Neural cell (in vitro differentiated cells): Measurements from ENCODE around the gene HEXD. TPM values are rescaled to one million over a fixed set of nuclear protein-coding genes. Genes with fewer than 3 reads are reported as not detected.

Source experiments
- H2AFZ ChIP-seq: fragments of 200-600, 300-800 bp; sonication (generic), shearing (Covaris generic); 2 replicates; pipeline ENCODE4 v1.6.0; 2014; ENCODE audit warnings: low read depth, mild to moderate bottlenecking, antibody characterized with exemption, low read length, moderate library complexity
- H3F3A ChIP-seq: fragments of 200-600 bp; shearing (Covaris generic); 2 replicates; pipeline ENCODE4 v1.6.1; 2016; ENCODE audit warnings: mild to moderate bottlenecking, moderate library complexity, mixed read lengths, antibody characterized with exemption, low read length; ENCODE audit not compliant: insufficient read depth, poor library complexity, severe bottlenecking
- H3K27ac ChIP-seq: fragments of 200-600, 300-800 bp; sonication (generic), shearing (Covaris generic); 2 replicates; pipeline ENCODE4 v1.5.1; 2014; ENCODE audit warnings: mild to moderate bottlenecking, low read length, moderate library complexity
- H3K27me3 ChIP-seq: fragments of 300-800, 200-600 bp; sonication (generic), shearing (Covaris generic); 2 replicates; pipeline ENCODE4 v1.6.0; 2014; ENCODE audit warnings: mild to moderate bottlenecking, low read depth, low read length, moderate library complexity; ENCODE audit not compliant: insufficient read depth
- H3K36me3 ChIP-seq: fragments of 300-800, 200-600 bp; sonication (generic), shearing (Covaris generic); 2 replicates; pipeline ENCODE4 v1.5.1; 2014; ENCODE audit warnings: mild to moderate bottlenecking, antibody characterized with exemption, low read length, moderate library complexity; ENCODE audit not compliant: insufficient read depth
- H3K4me2 ChIP-seq: fragments of 300-800, 200-600 bp; sonication (generic), shearing (Covaris generic); 2 replicates; pipeline ENCODE4 v1.6.0; 2014; ENCODE audit warnings: mild to moderate bottlenecking, low read length
- H3K4me3 ChIP-seq: fragments of 300-800, 200-600 bp; sonication (generic), shearing (Covaris generic); 2 replicates; pipeline ENCODE4 v1.5.1; 2014; ENCODE audit warnings: mild to moderate bottlenecking, low read length, moderate library complexity
- H3K79me2 ChIP-seq: fragments of 200-600 bp; shearing (Covaris generic); replicated peaks from 2 replicates; pipeline ENCODE4 v1.6.0; 2014; ENCODE audit warnings: mild to moderate bottlenecking, low read length, moderate library complexity; ENCODE audit not compliant: insufficient read depth
- H3K9ac ChIP-seq: fragments of 300-800, 200-600 bp; sonication (generic), shearing (Covaris generic); 2 replicates; pipeline ENCODE4 v1.6.1; 2016; ENCODE audit warnings: mild to moderate bottlenecking, low read length, mixed read lengths
- H3K9me2 ChIP-seq: fragments of 200-600 bp; shearing (Covaris generic); 2 replicates; pipeline ENCODE4 v1.6.1; 2016; ENCODE audit warnings: mild to moderate bottlenecking, low read length, mixed read lengths; ENCODE audit not compliant: insufficient read depth
- H3K9me3 ChIP-seq: fragments of 200-600, 300-800 bp; sonication (generic), shearing (Covaris generic); 2 replicates; pipeline ENCODE4 v1.6.1; 2016; ENCODE audit warnings: mild to moderate bottlenecking, mixed run types, low read length, moderate library complexity, mixed read lengths
- H4K20me1 ChIP-seq: fragments of 200-600 bp; shearing (Covaris generic); 2 replicates; pipeline ENCODE4 v1.6.1; 2016; ENCODE audit warnings: mild to moderate bottlenecking, mixed run types; ENCODE audit not compliant: insufficient read depth
- EP300 ChIP-seq: fragments of 450-650 bp; conservative IDR thresholded peaks from 2 replicates; pipeline ENCODE4 v1.6.1; 2014; ENCODE audit warnings: antibody characterized with exemption, mild to moderate bottlenecking, moderate library complexity; ENCODE audit not compliant: poor library complexity, severe bottlenecking
- EZH2 ChIP-seq: fragments of 200-600, 300-800 bp; shearing (Covaris generic), sonication (generic); IDR thresholded peaks from 2 replicates; pipeline ENCODE4 v1.6.1; 2014; ENCODE audit warnings: antibody characterized with exemption, low read length, borderline replicate concordance, mild to moderate bottlenecking; ENCODE audit not compliant: insufficient read depth, poor library complexity, severe bottlenecking
- MXI1 ChIP-seq: fragments of 450-650 bp; conservative IDR thresholded peaks from 2 replicates; pipeline ENCODE4 v1.6.1; 2014; ENCODE audit warnings: antibody characterized with exemption, mild to moderate bottlenecking; ENCODE audit not compliant: poor library complexity, severe bottlenecking
- POLR2AphosphoS5 ChIP-seq: IDR thresholded peaks from 2 replicates; pipeline ENCODE4 v1.6.1; 2012
- RAD21 ChIP-seq: fragments of 450-650 bp; conservative IDR thresholded peaks from 2 replicates; pipeline ENCODE4 v1.6.1; 2014; ENCODE audit warnings: antibody characterized with exemption, mild to moderate bottlenecking, moderate library complexity
- SMC3 ChIP-seq: fragments of 450-650 bp; conservative IDR thresholded peaks from 2 replicates; pipeline ENCODE4 v1.6.1; 2014; ENCODE audit warnings: antibody characterized with exemption, mild to moderate bottlenecking, moderate library complexity; ENCODE audit not compliant: poor library complexity
- TAF1 ChIP-seq: IDR thresholded peaks from 2 replicates; pipeline ENCODE4 v1.6.1; 2012; ENCODE audit warnings: low read depth
- polyA plus RNA-seq: library from polyadenylated mRNA; depleted of rRNA; stranded (reverse); fragments of >200 nt; gene quantifications from 2 replicates; pipeline ENCODE4 v1.2.3, GENCODE V29; 2014
- TF ChIP-seq, protein P1 (sequence below): IDR thresholded peaks from 2 replicates; pipeline ENCODE4 v1.6.1; 2012; ENCODE audit warnings: borderline replicate concordance
- TF ChIP-seq, protein P2 (sequence below): fragments of 450-650 bp; IDR thresholded peaks from 2 replicates; pipeline ENCODE4 v1.5.1; 2014; ENCODE audit warnings: antibody characterized with exemption, mild to moderate bottlenecking, moderate library complexity; ENCODE audit not compliant: poor library complexity, severe bottlenecking

Gene HEXD
- polyA plus RNA-seq, 1 donor from 2014 or later: 72.8 TPM

DNA sequence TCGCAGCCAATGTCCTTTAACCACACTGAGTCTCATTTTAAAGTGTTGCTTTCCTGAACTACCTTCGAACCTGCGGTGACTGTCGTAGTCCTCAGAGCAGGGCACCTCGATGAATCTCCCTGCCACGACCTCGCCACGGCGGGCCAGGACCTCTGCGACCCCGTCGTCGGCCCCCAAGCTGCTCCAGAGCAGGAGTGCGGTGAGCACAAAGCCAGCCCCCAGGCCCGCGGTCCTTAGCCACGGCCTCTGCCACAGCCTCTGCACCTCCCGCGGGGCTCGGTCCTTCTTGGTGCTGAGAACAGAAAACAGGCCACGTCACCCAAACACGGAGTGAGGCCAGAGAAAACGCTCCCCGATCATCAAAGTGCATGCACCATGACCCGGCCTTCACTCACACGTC lies 2.8 kb upstream of the HEXD start:
- Histone ChIP-seq H3F3A (no peaks in the 10 kb centered on the region), H3K9ac (no peak overlapping the region), H3K27ac (no peak overlapping the region), H3K27me3 (no peaks in the 10 kb centered on the region), H2AFZ (no peak overlapping the region), H3K4me3 (no peak overlapping the region), H3K9me3 (no peaks in the 10 kb centered on the region), H4K20me1 (no peaks in the 10 kb centered on the region), H3K36me3 (no peaks in the 10 kb centered on the region), H3K4me2 (no peak overlapping the region), H3K79me2 (no peaks in the 10 kb centered on the region), H3K9me2 (no peaks in the 10 kb centered on the region)
- TF ChIP-seq SMC3 (no peak), EZH2 (no peak), TAF1 (no peak), MXI1 (no peak), RAD21 (no peak), POLR2AphosphoS5 (no peak), EP300 (no peak)
- TF ChIP-seq, protein P1, sequence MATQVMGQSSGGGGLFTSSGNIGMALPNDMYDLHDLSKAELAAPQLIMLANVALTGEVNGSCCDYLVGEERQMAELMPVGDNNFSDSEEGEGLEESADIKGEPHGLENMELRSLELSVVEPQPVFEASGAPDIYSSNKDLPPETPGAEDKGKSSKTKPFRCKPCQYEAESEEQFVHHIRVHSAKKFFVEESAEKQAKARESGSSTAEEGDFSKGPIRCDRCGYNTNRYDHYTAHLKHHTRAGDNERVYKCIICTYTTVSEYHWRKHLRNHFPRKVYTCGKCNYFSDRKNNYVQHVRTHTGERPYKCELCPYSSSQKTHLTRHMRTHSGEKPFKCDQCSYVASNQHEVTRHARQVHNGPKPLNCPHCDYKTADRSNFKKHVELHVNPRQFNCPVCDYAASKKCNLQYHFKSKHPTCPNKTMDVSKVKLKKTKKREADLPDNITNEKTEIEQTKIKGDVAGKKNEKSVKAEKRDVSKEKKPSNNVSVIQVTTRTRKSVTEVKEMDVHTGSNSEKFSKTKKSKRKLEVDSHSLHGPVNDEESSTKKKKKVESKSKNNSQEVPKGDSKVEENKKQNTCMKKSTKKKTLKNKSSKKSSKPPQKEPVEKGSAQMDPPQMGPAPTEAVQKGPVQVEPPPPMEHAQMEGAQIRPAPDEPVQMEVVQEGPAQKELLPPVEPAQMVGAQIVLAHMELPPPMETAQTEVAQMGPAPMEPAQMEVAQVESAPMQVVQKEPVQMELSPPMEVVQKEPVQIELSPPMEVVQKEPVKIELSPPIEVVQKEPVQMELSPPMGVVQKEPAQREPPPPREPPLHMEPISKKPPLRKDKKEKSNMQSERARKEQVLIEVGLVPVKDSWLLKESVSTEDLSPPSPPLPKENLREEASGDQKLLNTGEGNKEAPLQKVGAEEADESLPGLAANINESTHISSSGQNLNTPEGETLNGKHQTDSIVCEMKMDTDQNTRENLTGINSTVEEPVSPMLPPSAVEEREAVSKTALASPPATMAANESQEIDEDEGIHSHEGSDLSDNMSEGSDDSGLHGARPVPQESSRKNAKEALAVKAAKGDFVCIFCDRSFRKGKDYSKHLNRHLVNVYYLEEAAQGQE: no peak
- TF ChIP-seq, protein P2, sequence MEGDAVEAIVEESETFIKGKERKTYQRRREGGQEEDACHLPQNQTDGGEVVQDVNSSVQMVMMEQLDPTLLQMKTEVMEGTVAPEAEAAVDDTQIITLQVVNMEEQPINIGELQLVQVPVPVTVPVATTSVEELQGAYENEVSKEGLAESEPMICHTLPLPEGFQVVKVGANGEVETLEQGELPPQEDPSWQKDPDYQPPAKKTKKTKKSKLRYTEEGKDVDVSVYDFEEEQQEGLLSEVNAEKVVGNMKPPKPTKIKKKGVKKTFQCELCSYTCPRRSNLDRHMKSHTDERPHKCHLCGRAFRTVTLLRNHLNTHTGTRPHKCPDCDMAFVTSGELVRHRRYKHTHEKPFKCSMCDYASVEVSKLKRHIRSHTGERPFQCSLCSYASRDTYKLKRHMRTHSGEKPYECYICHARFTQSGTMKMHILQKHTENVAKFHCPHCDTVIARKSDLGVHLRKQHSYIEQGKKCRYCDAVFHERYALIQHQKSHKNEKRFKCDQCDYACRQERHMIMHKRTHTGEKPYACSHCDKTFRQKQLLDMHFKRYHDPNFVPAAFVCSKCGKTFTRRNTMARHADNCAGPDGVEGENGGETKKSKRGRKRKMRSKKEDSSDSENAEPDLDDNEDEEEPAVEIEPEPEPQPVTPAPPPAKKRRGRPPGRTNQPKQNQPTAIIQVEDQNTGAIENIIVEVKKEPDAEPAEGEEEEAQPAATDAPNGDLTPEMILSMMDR: no peak

DNA sequence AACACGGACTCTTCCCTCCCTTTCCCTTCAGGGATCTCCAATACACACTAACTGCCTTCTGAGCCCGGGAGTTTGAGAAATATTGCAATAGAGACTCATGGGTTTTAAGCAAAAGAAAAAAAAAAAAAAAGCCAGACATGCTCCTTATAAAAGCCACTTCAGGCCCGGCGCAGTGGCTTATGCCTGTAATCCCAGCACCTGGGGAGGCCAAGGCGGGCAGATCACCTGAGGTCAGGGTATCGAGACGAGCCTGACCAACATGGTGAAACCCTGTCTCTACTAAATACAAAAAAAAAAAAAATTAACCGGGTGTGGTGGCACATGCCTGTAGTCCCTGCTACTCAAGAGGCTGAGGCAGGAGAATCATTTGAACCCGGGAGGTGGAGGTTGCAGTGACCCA lies 2.4 kb upstream of the HEXD start:
- no peak overlapping the region for H3K4me2 ChIP-seq
- no peaks in the 10 kb centered on the region for H3K9me2 ChIP-seq
- H3K79me2 ChIP-seq: no peaks in the 10 kb centered on the region
- TF ChIP-seq TAF1 (no peak), POLR2AphosphoS5 (no peak), EZH2 (no peak), SMC3 (no peak), MXI1 (no peak), EP300 (no peak), RAD21 (no peak)
- TF ChIP-seq, protein P1: no peak
- H2AFZ ChIP-seq: no peak overlapping the region
- no peak overlapping the region for H3K27ac ChIP-seq
- H4K20me1 ChIP-seq: no peaks in the 10 kb centered on the region
- no peak overlapping the region for H3K4me3 ChIP-seq
- H3K9ac ChIP-seq: no peak overlapping the region
- no peaks in the 10 kb centered on the region for H3K27me3 ChIP-seq
- no peaks in the 10 kb centered on the region for H3K36me3 ChIP-seq
- H3K9me3 ChIP-seq: no peaks in the 10 kb centered on the region
- no peaks in the 10 kb centered on the region for H3F3A ChIP-seq
